CD14-positive monocyte (primary cell): Measurements from ENCODE around the gene SEMA3C. TPM values are rescaled to one million over a fixed set of nuclear protein-coding genes. Genes with fewer than 3 reads are reported as not detected.

Experiments
- DNase-seq, 3 donors: peaks; one replicate each; pipeline ENCODE4 v3.0.0-alpha.2; 2011 to 2022
- H2AFZ ChIP-seq: 2 replicates; pipeline ENCODE4 v1.6.0; 2012; ENCODE audit warnings: mild to moderate bottlenecking, low read depth, low read length, inconsistent platforms; ENCODE audit not compliant: insufficient read depth, poor library complexity, severe bottlenecking
- H3K27ac ChIP-seq, 2 donors: 1 replicate in 1 of 2; 2 replicates in 1 of 2; pipeline ENCODE4 v1.5.1; 2012 to 2013; ENCODE audit warnings: low read length in 2 of 2, control low read depth in 1 of 2, inconsistent platforms in 1 of 2, low read depth in 1 of 2, mild to moderate bottlenecking in 1 of 2
- H3K27me3 ChIP-seq, 2 donors: one replicate each; pipeline versions ENCODE4 v1.6.0 to v1.6.1; 2011 to 2013; ENCODE audit warnings: low read length in 2 of 2; ENCODE audit not compliant: control insufficient read depth in 2 of 2, insufficient read depth in 2 of 2
- H3K36me3 ChIP-seq, 2 donors: replicated peaks in 1 of 2; 1 replicate in 1 of 2; 2 replicates in 1 of 2; pipeline versions ENCODE4 v1.5.1 to v1.6.1; 2012 to 2013; ENCODE audit warnings: low read length in 2 of 2, control low read depth in 1 of 2, inconsistent platforms in 1 of 2, mild to moderate bottlenecking in 1 of 2; ENCODE audit not compliant: insufficient read depth in 2 of 2, control insufficient read depth in 1 of 2
- H3K4me1 ChIP-seq, 2 donors: 1 replicate in 1 of 2; 2 replicates in 1 of 2; pipeline versions ENCODE4 v1.5.1 to v1.6.1; 2012 to 2013; ENCODE audit warnings: low read length in 2 of 2, control low read depth in 1 of 2, inconsistent platforms in 1 of 2, mild to moderate bottlenecking in 1 of 2, moderate library complexity in 1 of 2; ENCODE audit not compliant: insufficient read depth in 2 of 2, control insufficient read depth in 1 of 2
- H3K4me2 ChIP-seq: replicated peaks from 2 replicates; pipeline ENCODE3; 2012; ENCODE audit warnings: low read length, moderate library complexity, mild to moderate bottlenecking; ENCODE audit not compliant: poor library complexity, severe bottlenecking; ENCODE audit errors: extremely low read depth
- H3K4me3 ChIP-seq, 3 experiments: fragments of 200-600 bp in 1 of 3; sonication (generic) in 1 of 3; replicated peaks in 1 of 3; 1 replicate in 2 of 3; 2 replicates in 1 of 3; pipeline ENCODE4 v1.5.1; 2011 to 2013; ENCODE audit warnings: low read length in 3 of 3, mild to moderate bottlenecking in 3 of 3, control low read depth in 2 of 3, low read depth in 2 of 3, inconsistent platforms in 1 of 3, moderate library complexity in 1 of 3
- H3K79me2 ChIP-seq: 2 replicates; pipeline ENCODE4 v1.6.0; 2012; ENCODE audit warnings: mild to moderate bottlenecking, control low read depth, inconsistent platforms, low read length, moderate library complexity; ENCODE audit not compliant: insufficient read depth
- H3K9ac ChIP-seq: 2 replicates; pipeline ENCODE4 v1.6.0; 2017; ENCODE audit warnings: low read length, mild to moderate bottlenecking; ENCODE audit not compliant: insufficient read depth, poor library complexity, severe bottlenecking
- H3K9me3 ChIP-seq, 2 donors: replicated peaks in 1 of 2; 1 replicate in 1 of 2; 2 replicates in 1 of 2; pipeline versions ENCODE4 v1.5.1 to v1.6.1; 2012 to 2013; ENCODE audit warnings: low read length in 2 of 2, control low read depth in 1 of 2; ENCODE audit not compliant: control insufficient read depth in 1 of 2, insufficient read depth in 1 of 2
- H4K20me1 ChIP-seq: 2 replicates; pipeline ENCODE4 v1.6.0; 2012; ENCODE audit warnings: mild to moderate bottlenecking, low read length, control low read depth, moderate library complexity; ENCODE audit not compliant: insufficient read depth
- H3K27ac Mint-ChIP-seq, 7 donors: one replicate each; pipeline ENCODE4 v1.8.0; 2020; ENCODE audit warnings: mild to moderate bottlenecking in 7 of 7, mixed read lengths in 7 of 7, moderate library complexity in 6 of 7, inconsistent platforms in 2 of 7
- H3K27me3 Mint-ChIP-seq, 3 donors: one replicate each; pipeline ENCODE4 v1.8.0; 2021 to 2022; ENCODE audit warnings: low read depth in 3 of 3, mild to moderate bottlenecking in 3 of 3, mixed read lengths in 3 of 3, moderate library complexity in 3 of 3, inconsistent platforms in 1 of 3
- H3K36me3 Mint-ChIP-seq, 2 donors: one replicate each; pipeline ENCODE4 v1.8.0; 2020; ENCODE audit warnings: mixed read lengths in 2 of 2, inconsistent platforms in 1 of 2, mild to moderate bottlenecking in 1 of 2
- H3K4me1 Mint-ChIP-seq: one replicate; pipeline ENCODE4 v1.8.0; 2020; ENCODE audit warnings: mild to moderate bottlenecking, mixed read lengths
- H3K4me3 Mint-ChIP-seq, 2 donors: one replicate each; pipeline ENCODE4 v1.8.0; 2020; ENCODE audit warnings: mild to moderate bottlenecking in 2 of 2, mixed read lengths in 2 of 2, moderate library complexity in 1 of 2
- H3K9me3 Mint-ChIP-seq, 7 donors: one replicate each; pipeline ENCODE4 v1.8.0; 2020 to 2022; ENCODE audit warnings: mixed read lengths in 7 of 7, mild to moderate bottlenecking in 6 of 7, moderate library complexity in 6 of 7, inconsistent platforms in 2 of 7
- WGBS: methylation state at CpG from one replicate; pipeline ENCODE4 v1.1.5; 2013; ENCODE audit warnings: missing lambda C conversion rate; ENCODE audit not compliant: insufficient coverage; 5-methylcytosine and 5-hydroxymethylcytosine counted together
- intact Hi-C, 2 donors: fragments of 100-400 bp; cut with micrococcal nuclease; formaldehyde crosslinking; loops; one replicate each; pipeline versions ENCODE4 v1.15.0 to v1.15.1; 2023
- polyA plus RNA-seq, 3 donors: library from polyadenylated mRNA; depleted of rRNA in 1 of 3; unstranded in 2 of 3; stranded (reverse) in 1 of 3; fragments of 300-500 nt in 2 of 3; fragments of >200 nt in 1 of 3; fragmentation: Illumina TruSeq in 2 of 3; gene quantifications; 1 replicate in 2 of 3; 2 replicates in 1 of 3; pipeline ENCODE4 v1.2.3, GENCODE V29; 2012 to 2021
- TF ChIP-seq, protein P1 (sequence below): fragments of 200-600 bp; IDR thresholded peaks from one replicate; pipeline ENCODE4 v1.8.0; 2022; ENCODE audit warnings: antibody characterized with exemption, mild to moderate bottlenecking

SEMA3C gene
- polyA plus RNA-seq, 3 donors, result 7.2 to 14.1 (median 13.7) TPM

DNA sequence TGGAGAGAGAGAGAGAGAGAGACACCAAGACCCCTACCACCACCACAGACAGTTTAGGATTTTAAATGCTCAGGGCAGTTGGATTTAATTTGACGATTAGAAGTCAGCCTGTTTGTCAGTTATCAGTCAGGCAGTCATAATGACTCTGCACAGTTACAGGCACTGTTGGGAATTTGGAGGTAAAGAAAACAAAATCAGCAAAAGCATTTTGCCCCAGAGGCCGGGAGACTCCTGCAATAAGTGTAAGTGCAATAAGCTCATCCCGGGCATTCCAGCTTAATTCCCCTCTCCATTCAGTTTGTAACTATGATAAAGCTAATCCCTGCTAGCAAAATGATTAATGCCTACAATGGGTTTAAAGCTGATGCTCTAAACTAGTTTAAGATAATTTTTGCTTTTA lies 13.5 kb downstream of the SEMA3C start:
- no peak overlapping the region for H3K27ac Mint-ChIP-seq
- H3K9me3 Mint-ChIP-seq, result no peaks in the 10 kb centered on the region
- H3K9ac ChIP-seq, result no peak overlapping the region
- H3K36me3 Mint-ChIP-seq, result peaks cover 19 to 22% of the 10 kb centered on the region in 2 donors
- no peak overlapping the region for H3K4me3 Mint-ChIP-seq
- no peak overlapping the region for H3K27ac ChIP-seq
- no peaks in the 10 kb centered on the region for H3K4me1 ChIP-seq
- H3K4me2 ChIP-seq, result no peak overlapping the region
- TF ChIP-seq, protein P1, sequence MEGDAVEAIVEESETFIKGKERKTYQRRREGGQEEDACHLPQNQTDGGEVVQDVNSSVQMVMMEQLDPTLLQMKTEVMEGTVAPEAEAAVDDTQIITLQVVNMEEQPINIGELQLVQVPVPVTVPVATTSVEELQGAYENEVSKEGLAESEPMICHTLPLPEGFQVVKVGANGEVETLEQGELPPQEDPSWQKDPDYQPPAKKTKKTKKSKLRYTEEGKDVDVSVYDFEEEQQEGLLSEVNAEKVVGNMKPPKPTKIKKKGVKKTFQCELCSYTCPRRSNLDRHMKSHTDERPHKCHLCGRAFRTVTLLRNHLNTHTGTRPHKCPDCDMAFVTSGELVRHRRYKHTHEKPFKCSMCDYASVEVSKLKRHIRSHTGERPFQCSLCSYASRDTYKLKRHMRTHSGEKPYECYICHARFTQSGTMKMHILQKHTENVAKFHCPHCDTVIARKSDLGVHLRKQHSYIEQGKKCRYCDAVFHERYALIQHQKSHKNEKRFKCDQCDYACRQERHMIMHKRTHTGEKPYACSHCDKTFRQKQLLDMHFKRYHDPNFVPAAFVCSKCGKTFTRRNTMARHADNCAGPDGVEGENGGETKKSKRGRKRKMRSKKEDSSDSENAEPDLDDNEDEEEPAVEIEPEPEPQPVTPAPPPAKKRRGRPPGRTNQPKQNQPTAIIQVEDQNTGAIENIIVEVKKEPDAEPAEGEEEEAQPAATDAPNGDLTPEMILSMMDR, result no peak
- no peaks in the 10 kb centered on the region for H4K20me1 ChIP-seq
- no peak overlapping the region for H3K4me3 ChIP-seq
- H2AFZ ChIP-seq, result no peak overlapping the region
- intact Hi-C loops, result no loop called here
- DNase-seq, result no peak
- peaks cover 0 to 2% of the 10 kb centered on the region in 2 donors for H3K27me3 ChIP-seq
- H3K9me3 ChIP-seq, result no peaks in the 10 kb centered on the region
- H3K36me3 ChIP-seq, result peaks cover 0 to 33% of the 10 kb centered on the region in 2 donors
- no peaks in the 10 kb centered on the region for H3K27me3 Mint-ChIP-seq
- H3K4me1 Mint-ChIP-seq, result peaks cover 8% of the 10 kb centered on the region
- 80% methylated on average over 1 of the region's 3 CpGs for WGBS
- H3K79me2 ChIP-seq, result no peaks in the 10 kb centered on the region

DNA sequence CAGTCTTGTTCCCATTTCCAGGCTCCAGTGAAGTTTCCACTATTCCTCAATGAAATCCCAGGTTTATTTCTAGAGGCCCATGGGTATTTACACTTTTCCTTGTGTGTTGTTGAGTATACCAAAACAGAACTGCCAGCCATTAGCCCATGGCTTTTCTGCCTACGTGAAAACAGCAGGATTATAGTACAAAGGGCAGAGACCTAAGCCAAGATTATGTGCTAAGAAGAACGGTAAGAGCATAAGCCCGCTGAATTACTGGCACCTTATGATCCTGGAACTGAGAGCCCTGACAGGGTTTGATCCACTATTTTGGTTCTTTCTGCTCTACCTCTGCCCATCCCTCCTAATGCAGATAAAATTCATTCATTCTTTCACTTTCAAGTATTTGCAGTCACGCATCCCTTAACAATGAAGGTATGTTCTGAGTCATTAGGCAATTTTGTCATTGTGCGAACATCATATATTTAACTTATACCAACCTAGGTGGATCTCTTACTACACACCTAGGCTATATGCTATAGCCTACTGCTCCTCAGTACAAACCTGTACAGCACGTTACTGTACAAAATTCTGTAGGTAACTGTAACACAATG lies 16.0 kb downstream of the SEMA3C start:
- H3K4me3 ChIP-seq, result no peak overlapping the region
- no peak overlapping the region for H3K27ac Mint-ChIP-seq
- peaks cover 8% of the 10 kb centered on the region for H3K4me1 Mint-ChIP-seq
- H3K27me3 ChIP-seq, result no peaks in the 10 kb centered on the region
- 96% methylated on average over 3 of the region's 6 CpGs for WGBS
- TF ChIP-seq, protein P1, result no peak
- no peaks in the 10 kb centered on the region for H3K9me3 ChIP-seq
- intact Hi-C loops, result no loop called here
- H3K36me3 ChIP-seq, result peaks cover 0 to 38% of the 10 kb centered on the region in 2 donors
- no peaks in the 10 kb centered on the region for H3K27me3 Mint-ChIP-seq
- H2AFZ ChIP-seq, result no peak overlapping the region
- no peak overlapping the region for H3K4me3 Mint-ChIP-seq
- H3K4me2 ChIP-seq, result no peak overlapping the region
- no peak overlapping the region for H3K27ac ChIP-seq
- no peak for DNase-seq
- no peaks in the 10 kb centered on the region for H4K20me1 ChIP-seq
- no peaks in the 10 kb centered on the region for H3K79me2 ChIP-seq
- peaks cover 0 to 3% (median 0%) of the 10 kb centered on the region in 7 donors for H3K9me3 Mint-ChIP-seq
- peaks cover 19 to 28% of the 10 kb centered on the region in 2 donors for H3K36me3 Mint-ChIP-seq
- H3K9ac ChIP-seq, result no peak overlapping the region
- H3K4me1 ChIP-seq, result no peaks in the 10 kb centered on the region
